MCF 10A (cell line): ENCODE data around the gene KNDC1. TPM values are rescaled to one million over a fixed set of nuclear protein-coding genes. Genes with fewer than 3 reads are reported as not detected.

Experiments
- BruUV-seq: library from RNA; stranded (reverse); fragments of 400-500 nt; replicated peaks from 2 replicates; lab custom pipeline; 2021; lab: Mats Ljungman, UMichigan
- CTCF ChIA-PET: fragments of 300-600 bp; sonication (Branson Sonifier 250); formaldehyde crosslinking; extraction: SDS; loops from one replicate; lab custom pipeline; 2021; ENCODE audit warnings: antibody characterized with exemption, inconsistent platforms; lab: Yijun Ruan, JAX
- POLR2A ChIA-PET: fragments of 300-600, 350-650 bp; sonication (Branson Sonifier 250); formaldehyde crosslinking; extraction: SDS; loops from one replicate; lab custom pipeline; 2020; ENCODE audit warnings: antibody characterized with exemption, inconsistent platforms; lab: Yijun Ruan, JAX
- DNase-seq: peaks from one replicate; pipeline ENCODE4 v3.0.0-alpha.2; 2018; ENCODE audit not compliant: unreplicated experiment
- H3K27ac Mint-ChIP-seq: one replicate; pipeline ENCODE4 v1.8.0; 2022; ENCODE audit warnings: mild to moderate bottlenecking, low read depth, mixed read lengths; ENCODE audit not compliant: unreplicated experiment
- H3K27me3 Mint-ChIP-seq: one replicate; pipeline ENCODE4 v1.8.0; 2022; ENCODE audit warnings: mixed read lengths; ENCODE audit not compliant: insufficient read depth, unreplicated experiment
- H3K36me3 Mint-ChIP-seq: one replicate; pipeline ENCODE4 v1.8.0; 2022; ENCODE audit warnings: mild to moderate bottlenecking, moderate library complexity, mixed read lengths; ENCODE audit not compliant: insufficient read depth, unreplicated experiment
- H3K4me1 Mint-ChIP-seq: one replicate; pipeline ENCODE4 v1.8.0; 2022; ENCODE audit warnings: mixed read lengths; ENCODE audit not compliant: insufficient read depth, unreplicated experiment
- H3K4me3 Mint-ChIP-seq: one replicate; pipeline ENCODE4 v1.8.0; 2022; ENCODE audit warnings: mild to moderate bottlenecking, moderate library complexity, mixed read lengths; ENCODE audit not compliant: unreplicated experiment
- H3K9me3 Mint-ChIP-seq: one replicate; pipeline ENCODE4 v1.8.0; 2022; ENCODE audit warnings: mixed read lengths; ENCODE audit not compliant: unreplicated experiment
- CTCF ChIP-seq: fragments of 200-600 bp; IDR thresholded peaks from one replicate; pipeline ENCODE4 v1.8.0; 2022; ENCODE audit warnings: antibody characterized with exemption, mild to moderate bottlenecking; ENCODE audit not compliant: unreplicated experiment
- intact Hi-C: fragments of 100-400 bp; cut with micrococcal nuclease; formaldehyde crosslinking; loops from 2 replicates; pipeline ENCODE4 v1.14.1; 2022
- total RNA-seq: library from RNA; stranded (reverse); gene quantifications from 2 replicates; pipeline ENCODE4 v1.2.3, GENCODE V29; 2022

KNDC1 gene
- total RNA-seq, 1 experiment from 2014 or later, result 2.1 TPM

- Mint-ChIP-seq H3K9me3 (peaks cover 8% of the 10 kb centered on the region), H3K4me3 (no peak overlapping the region)
- CTCF ChIA-PET, result no interaction called here
Observed at GRCh38 chr10:133195096-133195495, 35.1 kb downstream of the KNDC1 start.

DNA sequence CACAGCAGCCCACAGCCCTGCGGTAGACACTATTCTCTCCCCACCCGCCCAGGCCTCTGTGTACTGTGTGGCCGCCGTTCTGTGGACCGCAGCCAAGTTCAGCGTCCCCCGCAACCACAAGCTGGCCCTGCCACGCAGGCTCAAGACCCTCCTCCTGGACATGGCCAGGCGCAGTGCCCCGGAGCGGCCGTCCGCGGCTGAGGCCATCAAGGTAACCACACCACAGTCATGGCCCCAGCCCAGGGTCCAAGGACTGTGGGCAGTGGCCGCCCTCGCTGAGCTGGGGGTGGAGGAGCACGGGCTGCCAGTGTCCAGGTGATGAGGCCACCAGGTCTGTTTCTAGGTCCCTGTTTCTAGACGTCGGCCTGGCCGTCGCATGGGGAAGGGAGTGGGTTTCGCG is 35.6 kb downstream of the KNDC1 start:
- ChIA-PET CTCF (no interaction called here), POLR2A (no interaction called here)
- no peak overlapping the region for H3K27ac Mint-ChIP-seq
- peaks cover 8% of the 10 kb centered on the region for H3K9me3 Mint-ChIP-seq
- BruUV-seq, result no TSS peak
- H3K4me1 Mint-ChIP-seq, result no peaks in the 10 kb centered on the region
- H3K27me3 Mint-ChIP-seq, result no peaks in the 10 kb centered on the region
- no peak for DNase-seq
- intact Hi-C loops, result no loop called here
- no peak overlapping the region for H3K4me3 Mint-ChIP-seq
- no peaks in the 10 kb centered on the region for H3K36me3 Mint-ChIP-seq
- TF ChIP-seq CTCF, result no peak

More at GRCh38 chr10:133195096-133195495, 35.1 kb downstream of the KNDC1 start:
- Mint-ChIP-seq H3K27me3 (no peaks in the 10 kb centered on the region), H3K4me1 (no peaks in the 10 kb centered on the region), H3K27ac (no peak overlapping the region), H3K36me3 (no peaks in the 10 kb centered on the region)
- BruUV-seq, result no TSS peak
- intact Hi-C loops, result no loop called here
- no peak for DNase-seq
- TF ChIP-seq CTCF, result no peak
- POLR2A ChIA-PET, result no interaction called here

- intact Hi-C loops, result no loop called here
- no peak for DNase-seq
- no peak for TF ChIP-seq CTCF
- no TSS peak for BruUV-seq
- Mint-ChIP-seq H3K27ac (no peak overlapping the region), H3K36me3 (no peaks in the 10 kb centered on the region), H3K9me3 (peaks cover 8% of the 10 kb centered on the region), H3K4me3 (no peak overlapping the region), H3K4me1 (no peaks in the 10 kb centered on the region), H3K27me3 (no peaks in the 10 kb centered on the region)
- ChIA-PET CTCF (interaction anchor here (1.2 kb wide), 1 partner anchor 53 kb away, joined by 4 read pairs; no protein-coding TSS in a partner anchor), POLR2A (no interaction called here)
Observed at GRCh38 chr10:133196221-133196915, 36.3 kb downstream of the KNDC1 start.

DNA sequence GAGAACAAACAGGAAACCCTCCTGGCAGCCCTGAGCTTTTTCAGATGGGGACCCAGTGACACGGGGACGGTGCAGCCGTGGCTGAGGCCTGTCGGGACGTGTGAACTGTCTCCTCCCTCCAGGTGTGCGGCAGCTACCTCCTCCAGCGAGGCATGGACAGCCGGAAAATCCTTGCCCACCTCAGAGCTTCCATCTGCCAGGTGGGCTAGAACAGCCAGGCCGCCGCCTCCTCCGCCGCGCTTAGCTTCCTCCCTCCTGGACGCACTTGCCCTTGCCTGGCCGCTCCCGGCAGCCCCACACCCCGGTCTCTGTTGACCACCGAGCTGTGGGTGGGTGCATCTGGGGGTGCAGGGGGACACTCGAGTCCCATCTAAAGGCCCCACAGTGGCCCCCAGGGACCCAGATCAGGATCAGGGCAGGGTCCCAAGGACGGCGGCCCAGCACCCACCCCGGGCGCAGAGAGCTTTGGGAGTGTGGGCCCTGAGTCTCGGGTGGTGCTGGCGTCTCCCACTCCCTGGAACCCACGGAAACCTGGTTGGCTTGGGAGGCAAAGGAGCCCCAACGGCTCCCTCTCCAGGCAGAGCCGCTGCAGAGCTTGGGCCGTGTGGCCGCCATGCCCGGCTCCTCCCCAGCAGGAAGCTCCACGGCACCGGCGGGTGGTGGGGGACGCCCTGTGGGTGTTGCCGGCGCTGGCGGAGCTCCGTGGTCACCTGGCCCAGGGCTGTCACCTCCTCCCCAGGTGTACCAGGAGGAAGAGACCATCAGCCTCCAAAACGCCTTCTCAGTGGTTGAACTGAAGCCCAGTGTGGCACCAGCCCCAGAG is 37.1 kb downstream of the KNDC1 start:
- intact Hi-C loops, result no loop called here
- H3K4me1 Mint-ChIP-seq, result no peaks in the 10 kb centered on the region
- BruUV-seq, result no TSS peak

More for the DNA sequence above, 37.1 kb downstream of the KNDC1 start:
- Mint-ChIP-seq H3K27me3 (no peaks in the 10 kb centered on the region), H3K9me3 (peaks cover 4% of the 10 kb centered on the region), H3K36me3 (no peaks in the 10 kb centered on the region), H3K27ac (no peak overlapping the region), H3K4me3 (no peak overlapping the region)
- no peak for DNase-seq
- CTCF ChIA-PET, result interaction anchor here (1.2 kb wide), 1 partner anchor 54 kb away, joined by 4 read pairs; no protein-coding TSS in a partner anchor
- no peak for TF ChIP-seq CTCF
- POLR2A ChIA-PET, result no interaction called here
